Measurements from ENCODE around the gene OAS3.

OAS3 gene

DNA sequence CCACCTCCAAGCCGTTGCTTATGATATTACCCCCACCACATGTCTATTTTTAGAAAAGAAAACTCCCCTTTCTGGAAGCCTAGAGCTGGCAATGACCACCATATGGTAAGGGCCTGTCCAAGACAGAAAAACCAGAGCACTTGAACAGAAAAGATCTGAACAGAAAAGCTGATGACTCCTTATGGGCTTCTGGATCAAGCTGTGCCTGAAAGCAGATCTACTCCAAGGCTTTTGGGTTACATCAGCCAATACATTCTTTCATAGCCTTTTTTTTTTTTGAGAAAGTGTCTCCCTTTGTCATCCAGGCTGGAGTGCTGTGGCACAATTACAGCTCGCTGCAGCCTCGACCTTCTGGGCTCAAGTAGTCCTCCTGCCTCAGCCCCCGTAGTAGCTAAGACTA is 23.3 kb downstream of the OAS3 start:
- no peak for DNase-seq (ENCODE audit: low spot score)

DNA sequence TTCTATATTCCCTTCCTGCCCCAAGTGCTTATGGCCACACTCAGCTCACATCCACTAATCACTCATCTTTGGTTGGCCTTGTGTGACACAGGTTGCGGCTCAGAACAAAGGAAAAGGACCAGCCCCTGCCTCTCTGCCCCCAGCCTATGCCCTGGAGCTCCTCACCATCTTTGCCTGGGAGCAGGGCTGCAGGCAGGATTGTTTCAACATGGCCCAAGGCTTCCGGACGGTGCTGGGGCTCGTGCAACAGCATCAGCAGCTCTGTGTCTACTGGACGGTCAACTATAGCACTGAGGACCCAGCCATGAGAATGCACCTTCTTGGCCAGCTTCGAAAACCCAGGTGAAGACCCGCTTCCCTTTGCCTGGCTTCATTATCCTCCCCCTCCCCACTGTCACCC is 24.3 kb downstream of the OAS3 start:
- DNase-seq (ENCODE audit: low spot score): no peak

DNA sequence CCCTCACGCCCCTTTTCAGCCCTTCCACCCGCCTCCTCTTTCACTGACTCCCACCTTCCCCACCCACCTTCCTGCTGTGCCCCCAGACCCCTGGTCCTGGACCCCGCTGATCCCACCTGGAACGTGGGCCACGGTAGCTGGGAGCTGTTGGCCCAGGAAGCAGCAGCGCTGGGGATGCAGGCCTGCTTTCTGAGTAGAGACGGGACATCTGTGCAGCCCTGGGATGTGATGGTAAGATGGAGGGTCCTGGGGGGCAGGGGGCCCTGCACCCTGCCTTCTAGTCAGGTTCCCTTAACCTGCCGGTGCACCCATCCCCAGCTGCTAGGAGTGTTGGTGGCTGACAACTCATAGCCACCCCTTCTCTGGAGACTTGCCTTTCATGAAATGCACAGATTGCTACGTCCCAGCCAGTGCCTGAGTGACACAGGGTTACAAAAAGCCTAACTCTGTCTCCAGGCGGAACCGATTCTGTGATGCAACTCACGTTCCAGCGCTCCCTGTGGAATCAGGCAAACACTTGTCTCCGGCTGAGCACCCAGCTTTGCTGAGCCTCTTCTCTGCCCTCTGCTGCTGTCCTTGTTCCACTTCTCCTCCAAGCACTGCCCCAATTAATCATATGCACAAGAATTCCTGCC is 25.1 kb downstream of the OAS3 start:
- no peak for DNase-seq (ENCODE audit: low spot score)

DNA sequence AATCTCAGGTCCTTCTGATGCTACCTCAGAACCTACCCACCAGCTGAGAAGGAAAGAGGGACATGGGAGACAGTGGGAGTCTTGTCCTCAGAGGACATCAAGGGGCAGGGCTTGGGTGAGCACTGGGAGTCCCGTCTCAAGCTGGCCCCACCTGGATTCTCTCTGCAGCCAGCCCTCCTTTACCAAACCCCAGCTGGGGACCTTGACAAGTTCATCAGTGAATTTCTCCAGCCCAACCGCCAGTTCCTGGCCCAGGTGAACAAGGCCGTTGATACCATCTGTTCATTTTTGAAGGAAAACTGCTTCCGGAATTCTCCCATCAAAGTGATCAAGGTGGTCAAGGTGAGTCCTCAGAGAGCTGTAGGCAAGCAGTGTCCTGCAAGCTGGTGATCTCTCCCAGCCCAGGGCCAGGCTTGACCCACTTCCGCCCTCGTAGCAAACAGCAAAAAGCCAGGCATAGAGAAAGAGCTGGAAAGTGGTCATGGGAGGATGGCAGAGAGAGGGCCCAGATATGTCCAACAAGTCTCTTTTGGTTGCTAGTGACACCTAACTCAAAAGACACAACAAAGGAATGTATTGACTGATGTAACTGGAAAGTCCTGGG is 25.9 kb downstream of the OAS3 start:
- DNase-seq (ENCODE audit: low spot score): no peak

DNA sequence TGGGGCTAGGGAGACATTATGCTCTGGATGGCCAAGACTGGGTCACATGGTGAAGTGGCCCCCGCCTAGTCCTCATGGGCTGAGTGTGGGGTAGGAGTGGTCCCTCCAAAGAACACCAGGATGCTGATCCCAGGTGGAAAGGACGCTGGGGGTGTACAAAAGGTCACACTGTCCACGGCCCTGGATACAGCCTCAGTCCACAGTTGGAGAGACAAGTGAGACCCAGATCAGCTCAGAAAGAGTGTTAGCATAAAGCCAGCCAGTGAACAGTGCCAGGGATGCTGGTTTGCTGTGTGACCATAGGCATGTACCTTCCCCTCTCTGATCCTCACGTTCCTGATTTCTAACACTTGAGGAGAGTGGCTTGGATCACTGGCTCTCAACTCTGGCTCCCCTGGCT is 26.6 kb downstream of the OAS3 start:
- no peak for DNase-seq (ENCODE audit: low spot score)

DNA sequence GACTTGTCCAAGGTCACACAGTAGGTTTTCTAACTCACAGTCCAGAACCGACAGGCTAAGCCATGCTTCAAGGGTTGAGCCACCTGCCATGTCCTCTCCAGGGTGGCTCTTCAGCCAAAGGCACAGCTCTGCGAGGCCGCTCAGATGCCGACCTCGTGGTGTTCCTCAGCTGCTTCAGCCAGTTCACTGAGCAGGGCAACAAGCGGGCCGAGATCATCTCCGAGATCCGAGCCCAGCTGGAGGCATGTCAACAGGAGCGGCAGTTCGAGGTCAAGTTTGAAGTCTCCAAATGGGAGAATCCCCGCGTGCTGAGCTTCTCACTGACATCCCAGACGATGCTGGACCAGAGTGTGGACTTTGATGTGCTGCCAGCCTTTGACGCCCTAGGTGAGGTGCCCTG is 27.4 kb downstream of the OAS3 start:
- DNase-seq (ENCODE audit: low spot score): no peak

DNA sequence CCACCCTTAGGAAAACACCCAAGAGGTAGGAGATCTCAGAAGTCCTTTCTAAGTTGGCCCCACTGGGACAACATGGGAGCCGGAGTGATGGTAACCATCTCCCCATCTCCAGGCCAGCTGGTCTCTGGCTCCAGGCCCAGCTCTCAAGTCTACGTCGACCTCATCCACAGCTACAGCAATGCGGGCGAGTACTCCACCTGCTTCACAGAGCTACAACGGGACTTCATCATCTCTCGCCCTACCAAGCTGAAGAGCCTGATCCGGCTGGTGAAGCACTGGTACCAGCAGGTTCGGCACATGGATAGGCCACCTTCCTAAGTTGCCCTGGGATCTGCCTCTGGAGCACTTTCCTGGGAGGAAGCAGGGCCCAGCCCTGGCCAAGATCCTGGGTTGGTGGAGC is 29.0 kb downstream of the OAS3 start:
- no peak for DNase-seq (ENCODE audit: low spot score)

DNA sequence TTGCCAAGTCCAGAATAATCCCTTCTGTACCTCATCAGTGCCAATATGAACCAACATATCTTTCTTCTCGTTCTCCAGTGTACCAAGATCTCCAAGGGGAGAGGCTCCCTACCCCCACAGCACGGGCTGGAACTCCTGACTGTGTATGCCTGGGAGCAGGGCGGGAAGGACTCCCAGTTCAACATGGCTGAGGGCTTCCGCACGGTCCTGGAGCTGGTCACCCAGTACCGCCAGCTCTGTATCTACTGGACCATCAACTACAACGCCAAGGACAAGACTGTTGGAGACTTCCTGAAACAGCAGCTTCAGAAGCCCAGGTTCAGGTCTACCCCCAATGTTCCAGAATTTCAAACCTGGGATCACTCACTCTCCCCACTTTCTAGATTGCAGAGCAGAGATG is 29.6 kb downstream of the OAS3 start:
- no peak for DNase-seq (ENCODE audit: low spot score)

DNA sequence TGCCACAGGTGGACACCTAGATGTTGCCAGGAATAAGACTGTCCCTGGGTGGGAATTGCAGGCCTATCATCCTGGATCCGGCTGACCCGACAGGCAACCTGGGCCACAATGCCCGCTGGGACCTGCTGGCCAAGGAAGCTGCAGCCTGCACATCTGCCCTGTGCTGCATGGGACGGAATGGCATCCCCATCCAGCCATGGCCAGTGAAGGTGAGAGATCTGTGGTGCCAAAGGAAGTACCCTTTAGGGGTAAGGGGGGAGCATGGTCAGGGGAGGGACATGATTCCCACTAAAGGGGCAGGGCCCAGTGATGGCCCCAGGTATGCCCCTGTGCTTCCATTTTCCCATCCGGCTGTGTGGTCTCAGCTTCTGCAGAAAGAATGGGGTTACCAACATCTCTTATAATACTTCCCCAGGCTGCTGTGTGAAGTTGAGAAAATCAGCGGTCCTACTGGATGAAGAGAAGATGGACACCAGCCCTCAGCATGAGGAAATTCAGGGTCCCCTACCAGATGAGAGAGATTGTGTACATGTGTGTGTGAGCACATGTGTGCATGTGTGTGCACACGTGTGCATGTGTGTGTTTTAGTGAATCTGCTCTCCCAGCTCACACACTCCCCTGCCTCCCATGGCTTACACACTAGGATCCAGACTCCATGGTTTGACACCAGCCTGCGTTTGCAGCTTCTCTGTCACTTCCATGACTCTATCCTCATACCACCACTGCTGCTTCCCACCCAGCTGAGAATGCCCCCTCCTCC is 31.5 kb downstream of the OAS3 start:
- DNase-seq (ENCODE audit: low spot score): no peak

DNA sequence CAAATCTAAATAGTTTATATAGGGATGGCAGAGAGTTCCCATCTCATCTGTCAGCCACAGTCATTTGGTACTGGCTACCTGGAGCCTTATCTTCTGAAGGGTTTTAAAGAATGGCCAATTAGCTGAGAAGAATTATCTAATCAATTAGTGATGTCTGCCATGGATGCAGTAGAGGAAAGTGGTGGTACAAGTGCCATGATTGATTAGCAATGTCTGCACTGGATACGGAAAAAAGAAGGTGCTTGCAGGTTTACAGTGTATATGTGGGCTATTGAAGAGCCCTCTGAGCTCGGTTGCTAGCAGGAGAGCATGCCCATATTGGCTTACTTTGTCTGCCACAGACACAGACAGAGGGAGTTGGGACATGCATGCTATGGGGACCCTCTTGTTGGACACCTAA is 32.1 kb downstream of the OAS3 start:
- DNase-seq (ENCODE audit: low spot score): no peak

DNA sequence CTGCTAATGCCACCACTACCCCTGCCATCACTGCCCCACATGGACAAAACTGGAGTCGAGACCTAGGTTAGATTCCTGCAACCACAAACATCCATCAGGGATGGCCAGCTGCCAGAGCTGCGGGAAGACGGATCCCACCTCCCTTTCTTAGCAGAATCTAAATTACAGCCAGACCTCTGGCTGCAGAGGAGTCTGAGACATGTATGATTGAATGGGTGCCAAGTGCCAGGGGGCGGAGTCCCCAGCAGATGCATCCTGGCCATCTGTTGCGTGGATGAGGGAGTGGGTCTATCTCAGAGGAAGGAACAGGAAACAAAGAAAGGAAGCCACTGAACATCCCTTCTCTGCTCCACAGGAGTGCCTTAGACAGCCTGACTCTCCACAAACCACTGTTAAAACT is 33.0 kb downstream of the OAS3 start:
- no peak for DNase-seq (ENCODE audit: low spot score)

DNA sequence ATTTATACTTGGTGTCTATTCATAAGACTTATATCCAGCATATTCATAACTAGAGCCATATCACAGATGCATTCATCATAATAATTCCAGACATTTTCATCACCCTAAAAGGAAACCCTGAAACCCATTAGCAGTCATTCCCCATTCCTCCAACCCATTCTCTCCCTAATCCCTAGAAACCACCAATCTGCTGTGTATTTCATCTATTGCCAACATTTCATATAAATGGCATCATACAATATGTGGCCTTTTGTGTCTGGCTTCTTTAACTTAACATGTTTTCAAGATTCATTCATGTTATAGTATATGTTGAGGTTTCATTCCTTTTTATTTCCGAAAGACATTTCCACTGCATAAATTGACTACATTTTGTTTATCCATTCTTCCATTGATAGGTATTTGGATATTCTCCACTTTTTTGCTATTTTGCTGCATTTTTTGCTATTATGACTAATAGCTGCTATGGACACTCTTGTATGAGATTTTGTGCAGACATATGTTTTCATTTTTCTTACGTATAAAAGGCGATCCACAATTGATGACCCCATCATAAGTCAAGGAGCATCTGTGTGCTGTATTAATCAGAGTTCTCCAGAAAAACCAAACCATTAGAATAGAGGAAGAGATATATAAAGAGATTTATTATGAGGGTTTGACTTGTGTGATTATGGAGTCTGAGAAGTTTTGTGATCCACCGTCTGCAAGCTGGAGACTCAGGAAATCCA is 34.9 kb downstream of the OAS3 start:
- no peak for DNase-seq (ENCODE audit: low spot score)

DNA sequence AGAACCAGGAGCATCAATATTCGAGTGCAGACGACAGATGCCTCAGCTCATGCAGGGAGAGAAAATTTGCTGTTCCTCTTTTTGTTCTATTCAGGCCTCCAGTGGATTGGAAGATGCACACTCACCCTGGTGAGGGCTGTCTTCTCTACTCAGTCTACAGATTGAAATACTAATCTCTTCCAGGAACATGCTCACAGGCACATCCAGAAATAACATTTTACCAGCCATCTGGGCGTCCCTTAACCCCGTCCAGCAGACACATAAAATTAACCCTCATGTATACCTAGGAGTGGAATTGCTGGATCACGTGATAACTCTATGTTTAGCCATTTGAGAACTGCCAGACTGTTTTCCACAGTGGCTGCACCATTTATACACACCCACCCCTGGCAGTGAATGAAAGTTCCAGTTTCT is 35.6 kb downstream of the OAS3 start:
- DNase-seq (ENCODE audit: low spot score): no peak

DNA sequence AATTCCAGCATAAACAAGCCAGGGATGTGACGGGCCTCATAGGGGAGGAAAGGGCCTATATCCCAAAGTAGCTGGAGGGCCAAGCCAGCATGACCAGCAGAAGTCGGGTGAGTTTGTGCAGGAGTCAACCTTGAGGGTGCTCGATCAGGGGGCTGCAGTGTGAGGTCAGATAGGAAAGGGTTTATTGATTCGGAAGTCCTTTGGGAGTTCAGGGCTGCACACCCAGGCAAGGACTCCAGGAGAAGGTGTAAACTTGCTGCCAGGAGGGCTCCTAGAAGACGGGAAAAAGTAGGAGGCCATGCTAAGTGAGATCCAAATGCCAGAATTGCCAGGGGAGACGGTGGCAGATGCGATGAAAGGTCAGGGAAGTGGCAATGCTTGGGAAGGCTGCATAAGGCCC is 36.6 kb downstream of the OAS3 start:
- DNase-seq (ENCODE audit: low spot score): no peak

DNA sequence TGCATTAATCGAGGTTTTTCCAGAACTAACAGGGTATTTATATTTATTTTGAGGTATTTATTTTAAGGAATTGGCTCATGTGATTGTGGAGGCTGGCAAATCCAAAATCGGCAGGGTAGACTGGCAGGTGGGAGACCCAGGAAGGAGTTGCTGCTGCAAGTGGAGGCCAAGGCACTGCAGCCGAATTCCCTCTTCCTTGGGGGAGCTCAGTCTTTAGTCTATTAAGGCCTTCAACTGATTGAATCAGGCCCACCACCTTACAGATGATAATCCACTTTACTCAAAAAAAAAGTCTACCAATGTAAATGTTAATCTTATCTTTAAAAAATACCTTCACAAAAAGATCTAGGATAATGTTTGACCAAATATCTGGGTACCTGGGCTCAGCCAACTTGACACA is 38.9 kb downstream of the OAS3 start:
- DNase-seq (ENCODE audit: low spot score): no peak

DNA sequence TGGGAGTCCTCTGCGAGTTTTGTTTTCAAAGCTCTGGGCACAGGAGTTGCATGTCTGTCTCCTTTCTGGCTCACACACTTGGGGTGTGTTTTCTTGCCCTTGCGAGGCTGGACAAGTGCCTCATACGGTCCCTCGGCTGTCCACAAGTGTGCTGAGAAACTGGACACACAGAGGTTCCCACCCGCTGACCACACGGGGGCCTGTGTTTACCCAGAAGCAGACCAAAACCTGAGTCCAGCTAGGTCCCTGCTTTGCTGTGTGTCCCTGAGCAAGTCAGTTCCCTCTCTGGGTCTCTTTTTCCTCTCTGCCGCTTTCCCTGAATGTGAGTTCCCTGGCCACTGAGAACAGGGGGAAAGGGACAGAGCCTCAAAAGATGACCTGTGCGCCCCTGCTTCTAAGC is 39.4 kb downstream of the OAS3 start:
- DNase-seq (ENCODE audit: low spot score): no peak

DNA sequence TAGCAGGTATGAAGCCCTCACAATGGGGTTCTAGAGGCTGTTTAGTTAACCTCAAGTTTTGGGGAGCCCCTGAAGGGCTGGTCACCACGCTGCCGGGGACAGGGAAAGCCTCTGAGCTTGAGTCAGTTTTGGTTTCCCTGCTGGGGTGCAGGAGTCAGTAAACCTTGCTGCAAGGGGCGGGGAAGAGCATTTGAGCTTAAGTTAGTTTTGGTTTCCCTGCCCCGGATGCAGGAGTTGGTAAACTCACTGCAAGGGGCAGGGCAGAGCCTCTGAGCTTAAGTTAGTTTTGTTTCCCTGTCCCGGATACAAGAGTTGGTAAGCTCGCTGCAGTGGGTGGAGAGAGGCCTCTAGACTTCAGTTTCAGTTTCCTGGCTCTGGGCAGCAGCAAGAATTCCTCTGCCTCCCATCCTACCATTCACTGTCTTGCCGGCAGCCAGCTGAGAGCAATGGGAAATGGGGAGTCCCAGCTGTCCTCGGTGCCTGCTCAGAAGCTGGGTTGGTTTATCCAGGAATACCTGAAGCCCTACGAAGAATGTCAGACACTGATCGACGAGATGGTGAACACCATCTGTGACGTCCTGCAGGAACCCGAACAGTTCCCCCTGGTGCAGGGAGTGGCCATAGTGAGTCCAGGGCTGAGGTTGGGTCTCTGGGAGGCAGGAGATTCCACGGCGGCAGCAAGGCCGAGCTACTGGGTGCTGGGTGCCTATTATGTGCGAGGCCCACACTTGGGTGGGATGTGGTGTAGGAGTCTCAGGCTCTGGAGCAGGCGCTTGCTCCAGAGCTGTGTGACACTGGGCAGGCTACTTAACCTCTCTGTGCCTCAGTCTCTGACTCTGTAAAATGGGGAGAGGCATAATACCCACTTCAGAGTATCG is 40.1 kb downstream of the OAS3 start, which contains the start of gene OAS2:
TSS of gene OAS2 (plus strand) at position 357 of the 878 bp plus-strand sequence. CDS start at position 447, 90 bp downstream.
- DNase-seq (ENCODE audit: low spot score): no peak

DNA sequence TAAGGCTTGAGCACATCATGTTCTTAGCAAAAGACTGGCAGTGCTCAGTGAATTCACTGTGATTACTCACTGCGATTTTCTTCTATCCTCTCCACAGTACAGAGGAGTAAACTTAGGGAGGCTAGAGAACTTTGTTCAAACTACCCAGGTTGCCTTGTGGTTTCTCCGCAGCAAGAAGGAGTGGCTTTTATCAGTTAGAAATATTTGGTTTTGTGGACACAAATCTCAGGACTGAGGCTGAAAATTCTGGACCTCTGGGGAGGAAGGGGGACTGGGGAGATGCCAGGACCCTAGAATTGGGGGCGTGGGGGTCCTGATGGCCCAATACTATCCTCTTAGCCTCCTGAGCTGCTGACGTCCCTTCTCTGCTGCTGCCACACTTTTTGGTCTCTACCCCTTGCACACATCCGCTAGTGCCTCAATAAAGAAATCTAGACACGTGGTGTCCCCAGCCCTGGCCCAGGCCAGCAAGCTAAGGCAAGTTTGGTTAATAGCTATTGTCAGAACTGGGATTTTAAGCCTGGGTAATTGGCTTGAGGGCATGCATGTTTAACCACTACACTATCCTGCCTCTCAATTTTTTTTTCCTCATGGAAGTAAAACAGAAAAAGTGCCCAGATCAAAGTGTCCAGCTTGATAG is 40.9 kb downstream of the OAS3 start:
- DNase-seq (ENCODE audit: low spot score): no peak

DNA sequence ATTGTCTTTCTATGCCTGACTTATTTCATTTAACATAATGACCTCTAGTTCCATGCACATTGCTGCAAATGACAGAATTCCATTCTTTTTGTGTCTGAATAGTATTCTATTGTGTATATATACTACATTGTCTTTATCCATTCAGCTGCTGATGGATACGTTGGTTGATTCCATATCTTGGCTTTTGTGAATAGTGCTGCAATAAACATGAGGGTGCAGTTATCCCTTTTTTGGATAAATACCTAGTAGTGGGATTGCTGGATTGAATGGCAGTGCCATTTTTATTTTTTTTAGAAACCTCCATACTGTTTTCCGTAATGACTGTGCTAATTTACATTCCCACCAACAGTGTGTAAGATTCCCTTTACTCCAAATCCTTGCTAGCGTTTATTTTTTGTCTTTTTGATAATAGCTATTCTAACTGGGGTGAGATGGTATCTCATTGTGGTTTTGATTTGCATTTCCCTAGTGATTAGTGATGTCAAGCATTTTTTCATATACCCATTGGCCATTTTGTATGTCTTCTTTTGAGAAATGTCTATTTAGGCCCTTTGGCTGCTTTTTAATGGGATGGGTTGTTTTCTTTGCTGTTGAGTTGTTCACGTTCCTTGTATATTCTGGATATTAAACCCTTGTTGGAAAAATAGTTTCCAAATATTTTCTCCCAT is 42.4 kb downstream of the OAS3 start:
- no peak for DNase-seq (ENCODE audit: low spot score)

DNA sequence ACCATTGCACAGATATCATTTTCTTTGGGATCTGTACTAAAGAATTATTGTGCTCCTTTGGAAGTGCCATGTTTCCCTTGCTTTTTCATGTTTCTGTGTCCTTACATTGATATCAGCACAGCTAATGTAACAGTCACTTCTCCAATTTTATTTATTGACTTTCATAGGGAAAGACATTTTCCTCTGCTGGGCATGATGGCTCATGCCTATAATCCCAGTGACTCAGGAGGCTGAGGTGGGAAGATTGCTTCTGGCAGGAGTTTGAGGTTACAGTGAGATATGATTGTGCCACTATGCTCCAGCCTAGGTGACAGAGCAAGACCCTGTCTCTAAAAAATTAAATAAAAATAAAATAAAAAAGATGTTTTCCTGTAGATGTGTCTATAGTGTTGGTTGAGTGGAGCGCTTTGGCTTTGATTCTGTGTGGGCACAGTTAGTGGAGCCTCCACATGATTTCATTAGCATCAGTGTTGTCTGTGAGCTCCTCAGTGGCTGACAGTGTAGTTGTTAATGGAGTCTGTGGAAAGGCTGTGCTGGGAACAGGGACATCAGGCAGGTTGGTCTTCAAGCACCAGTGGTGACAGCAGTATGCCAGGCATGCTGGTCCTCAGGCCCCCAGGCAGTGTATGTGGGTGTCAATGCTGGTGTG is 47.5 kb downstream of the OAS3 start:
- no peak for DNase-seq (ENCODE audit: low spot score)
